K562 (cell line): ENCODE measurements around the gene RPP14. TPM values are rescaled to one million over a fixed set of nuclear protein-coding genes. Genes with fewer than 3 reads are reported as not detected.

ENCODE experiments used
- ATAC-seq: fragments of 200-7000 bp; cut with Tn5 transposase; 3 replicates; pipeline ENCODE4 v1.9.1; 2020; ENCODE audit warnings: moderate library complexity
- BruUV-seq: library from RNA; stranded (reverse); fragments of 400-500 nt; replicated peaks from 2 replicates; lab custom pipeline; 2021; lab: Mats Ljungman, UMichigan
- CTCF ChIA-PET: fragments of 300-600 bp; formaldehyde crosslinking; extraction: SDS; loops from one replicate; lab custom pipeline; 2021; ENCODE audit warnings: low intra/inter-chr PET ratio; lab: Yijun Ruan, JAX
- POLR2A ChIA-PET: fragments of 300-600, 350-650 bp; sonication (Branson Sonifier 250); formaldehyde crosslinking; extraction: SDS; loops from one replicate; lab custom pipeline; 2021; ENCODE audit warnings: antibody characterized with exemption, inconsistent platforms; lab: Yijun Ruan, JAX
- DNase-seq, 4 experiments: peaks; one replicate each; pipeline versions ENCODE4 v3.0.0 to v3.0.0-alpha.2; 2011 to 2018; ENCODE audit warnings: low spot score in 3 of 4, mixed read lengths in 3 of 4; ENCODE audit errors: extremely low read depth in 1 of 4
- FAIRE-seq: peaks from 2 replicates; lab custom pipeline; 2011; peaks lifted over from hg19 to GRCh38; lab: Jason Lieb, UNC
- H2AFZ ChIP-seq: 2 replicates; pipeline ENCODE4 v1.6.0; 2011; ENCODE audit warnings: low read depth, low read length, control low read depth, inconsistent platforms
- H3K27ac ChIP-seq: fragments of 200-600 bp; 3 replicates; pipeline ENCODE4 v1.8.0; 2011; ENCODE audit warnings: low read depth, mild to moderate bottlenecking, control low read depth, inconsistent platforms, low read length, moderate library complexity, mixed read lengths; ENCODE audit errors: extremely low read depth
- H3K27me3 ChIP-seq, 2 experiments: fragments of 300-600 bp in 1 of 2; 2 replicates in 1 of 2; 3 replicates in 1 of 2; pipeline versions ENCODE4 v1.6.0 to v1.8.0; 2011; ENCODE audit warnings: inconsistent platforms in 2 of 2, low read length in 2 of 2, mild to moderate bottlenecking in 1 of 2, mixed read lengths in 1 of 2, moderate library complexity in 1 of 2; ENCODE audit not compliant: control insufficient read depth in 2 of 2, insufficient read depth in 2 of 2
- H3K36me3 ChIP-seq: fragments of 300-600 bp; 3 replicates; pipeline ENCODE4 v1.8.0; 2011; ENCODE audit warnings: mild to moderate bottlenecking, low read length, inconsistent platforms; ENCODE audit not compliant: control insufficient read depth, insufficient read depth
- H3K4me1 ChIP-seq, 2 experiments: fragments of 200-600 bp in 1 of 2; replicated peaks in 1 of 2; 2 replicates in 1 of 2; 3 replicates in 1 of 2; pipeline versions ENCODE4 v1.5.1 to v1.8.0; 2011; ENCODE audit warnings: inconsistent platforms in 2 of 2, low read length in 2 of 2, mild to moderate bottlenecking in 1 of 2, mixed read lengths in 1 of 2, moderate library complexity in 1 of 2; ENCODE audit not compliant: control insufficient read depth in 2 of 2, insufficient read depth in 2 of 2
- H3K4me2 ChIP-seq: 2 replicates; pipeline ENCODE4 v1.6.1; 2011; ENCODE audit warnings: low read length, control low read depth, inconsistent platforms, mixed read lengths; ENCODE audit not compliant: insufficient read depth
- H3K4me3 ChIP-seq: fragments of 200-600 bp; sonication (generic), shearing (Covaris generic); 2 replicates; pipeline ENCODE4 v1.5.1; 2016; ENCODE audit warnings: control low read depth, inconsistent platforms
- H3K79me2 ChIP-seq: fragments of 200-600 bp; 3 replicates; pipeline ENCODE4 v1.8.0; 2011; ENCODE audit warnings: low read length, inconsistent platforms; ENCODE audit not compliant: control insufficient read depth, insufficient read depth
- H3K9ac ChIP-seq, 2 experiments: 2 replicates each; pipeline versions ENCODE4 v1.6.0 to v1.6.1; 2011; ENCODE audit warnings: low read depth in 2 of 2, low read length in 2 of 2, control low read depth in 1 of 2, inconsistent platforms in 1 of 2, mild to moderate bottlenecking in 1 of 2, mixed read lengths in 1 of 2; ENCODE audit not compliant: insufficient read depth in 1 of 2
- H3K9me1 ChIP-seq: one replicate; pipeline ENCODE4 v1.6.0; 2011; ENCODE audit warnings: inconsistent platforms, mild to moderate bottlenecking, low read length, moderate library complexity; ENCODE audit not compliant: control insufficient read depth, insufficient read depth
- H3K9me3 ChIP-seq: replicated peaks from 2 replicates; pipeline ENCODE4 v1.5.1; 2011; ENCODE audit warnings: low read depth, low read length, inconsistent platforms; ENCODE audit not compliant: control insufficient read depth, insufficient read depth
- H4K20me1 ChIP-seq: replicated peaks from 2 replicates; pipeline ENCODE4 v1.6.1; 2011; ENCODE audit warnings: low read length, inconsistent platforms, mixed read lengths; ENCODE audit not compliant: control insufficient read depth, insufficient read depth
- CBX3 ChIP-seq, 2 experiments: IDR thresholded peaks; 1 replicate in 1 of 2; 2 replicates in 1 of 2; pipeline ENCODE4 v1.6.1; 2012; ENCODE audit warnings: inconsistent platforms in 2 of 2, low read length in 2 of 2, borderline replicate concordance in 1 of 2, control low read depth in 1 of 2
- MAFK ChIP-seq: IDR thresholded peaks from 2 replicates; pipeline ENCODE4 v1.6.1; 2011; ENCODE audit warnings: low read length, improper control_type of control experiment
- POLR2B ChIP-seq: fragments of 450-650 bp; IDR thresholded peaks from 2 replicates; pipeline ENCODE4 v1.6.1; 2018; ENCODE audit warnings: low read depth; ENCODE audit not compliant: partially characterized antibody
- SRSF3 ChIP-seq: fragments of 200-400 bp; formaldehyde crosslinking; IDR thresholded peaks from 2 replicates; pipeline ENCODE4 v1.6.1; 2016; ENCODE audit warnings: mild to moderate bottlenecking, low read length, moderate library complexity; ENCODE audit not compliant: insufficient read depth
- THAP7 ChIP-seq: fragments of 250-450 bp; sonication (Bioruptor Pico); IDR thresholded peaks from 2 replicates; pipeline ENCODE4 v1.5.0; 2021
- ZNF280B ChIP-seq: fragments of 250-450 bp; sonication (Bioruptor Pico); IDR thresholded peaks from 2 replicates; pipeline ENCODE4 v1.5.1; 2021; ENCODE audit warnings: mild to moderate bottlenecking
- WGBS: fragments of 100-300 bp; shearing (Covaris generic); methylation state at CpG from one replicate; pipeline ENCODE4 v1.1.6; 2016; ENCODE audit warnings: low coverage, mixed read lengths; ENCODE audit not compliant: insufficient coverage; ENCODE audit errors: missing lambda C conversion rate; 5-methylcytosine and 5-hydroxymethylcytosine counted together
- in situ Hi-C: fragments of 300-500 bp; cut with MboI; formaldehyde crosslinking; loops from 4 replicates; pipeline ENCODE4 v1.15.0; 2018; ENCODE audit warnings: inconsistent platforms, mixed read lengths
- intact Hi-C: fragments of 100-400 bp; cut with micrococcal nuclease; formaldehyde crosslinking; loops from 2 replicates; pipeline ENCODE4 v1.14.2; 2022
- polyA plus RNA-seq, 8 experiments: library from polyadenylated mRNA; depleted of rRNA in 4 of 8; stranded (reverse) in 5 of 8; unstranded in 3 of 8; fragments of >200 nt; fragmentation: Nextera tagmentation in 2 of 8; fragmentation: Illumina TruSeq in 1 of 8; extraction: Ambion mirVana in 2 of 8; extraction: Trizol in 1 of 8; gene quantifications; 2 replicates each; pipeline versions ENCODE4 v1.2.1 to v1.2.3, GENCODE V29; 2011 to 2014; ENCODE audit warnings: inconsistent platforms in 1 of 8, missing spikeins in 1 of 8
- total RNA-seq, 7 experiments: library from RNA; depleted of rRNA in 6 of 7; stranded (reverse); fragments of >200 nt in 6 of 7; fragmentation: Illumina TruSeq in 2 of 7; extraction: Trizol in 2 of 7; gene quantifications; 2 replicates each; pipeline versions ENCODE4 v1.2.1 to v1.2.3, GENCODE V29; 2011 to 2021; ENCODE audit warnings: low replicate concordance in 1 of 7
- TF ChIP-seq, protein P1 (sequence below): fragments of 450-650 bp; IDR thresholded peaks from 2 replicates; pipeline ENCODE4 v1.6.1; 2016; ENCODE audit warnings: low read depth

Gene RPP14
- total and polyA plus RNA-seq, 9 of the 15 experiments (the other 6 are each of a cell fraction or from before 2014, with no cell fraction given) = 13.5 to 20.8 (median 15.4) TPM

DNA sequence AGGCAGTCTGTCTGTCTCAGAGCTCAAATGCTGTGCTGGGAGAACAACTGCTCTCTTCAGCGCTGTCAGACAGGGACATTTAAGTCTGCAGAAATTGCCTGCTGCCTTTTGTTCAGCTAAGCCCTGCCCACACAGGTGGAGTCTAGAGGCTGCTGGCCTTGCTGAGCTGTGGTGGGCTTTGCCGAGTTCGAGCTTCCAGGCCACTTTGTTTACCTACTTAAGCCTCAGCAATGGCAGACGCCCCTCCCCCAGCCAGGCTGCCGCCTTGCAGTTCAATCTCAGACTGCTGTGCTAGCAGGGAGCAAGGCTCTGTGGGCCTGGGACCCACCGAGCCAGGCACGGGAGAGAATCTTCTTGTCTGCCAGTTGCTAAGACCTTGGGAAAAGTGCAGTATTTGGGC is 25.0 kb upstream of the RPP14 start (continued):
- no peak for TF ChIP-seq CBX3 (IDR thresholded peaks at IDR 0.05; ENCODE audit: borderline replicate concordance in 1 of 2, low read length in 2 of 2)
- TF ChIP-seq, all 486 proteins: peak for 0

DNA sequence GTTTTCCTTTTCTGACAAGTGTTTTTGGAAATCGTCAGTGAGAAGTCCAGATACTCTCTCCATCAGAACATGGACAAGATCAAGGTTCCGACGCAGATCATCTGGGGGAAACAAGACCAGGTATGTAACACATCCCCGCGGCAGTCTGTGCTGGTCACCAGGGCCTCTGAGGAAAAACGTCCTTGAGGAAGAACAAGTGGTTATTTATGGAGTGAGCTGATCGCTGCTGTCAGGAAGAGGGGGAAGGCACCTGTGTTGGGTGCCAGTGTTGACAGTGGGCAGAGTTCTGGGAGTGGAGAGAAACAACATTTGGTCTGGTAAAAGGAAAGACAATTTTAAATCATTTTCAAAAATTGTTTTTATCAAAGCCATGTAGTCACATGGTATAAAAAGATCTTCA is 20.7 kb upstream of the RPP14 start:
- Histone ChIP-seq H3K4me1 (no peaks in the 10 kb centered on the region), H3K4me2 (no peak overlapping the region), H3K9ac (no peak overlapping the region), H2AFZ (no peak overlapping the region), H3K36me3 (0 out of 3 replicates have a peak, but pooled peaks cover 4% of the 10 kb centered on the region), H3K27ac (no peak overlapping the region), H3K4me3 (no peak overlapping the region), H3K9me1 (no peaks in the 10 kb centered on the region), H3K79me2 (no peaks in the 10 kb centered on the region)
- CTCF ChIA-PET = no interaction called here
- 30% methylated on average over 5 of the region's 7 CpGs for WGBS
- FAIRE-seq (no peak), DNase-seq (no peak)
- no TSS peak for BruUV-seq
- TF ChIP-seq ZNF280B (CRISPR knock-in tag) = no peak
- no peak for TF ChIP-seq MAFK
- TF ChIP-seq POLR2B = no peak
- TF ChIP-seq, protein P1, sequence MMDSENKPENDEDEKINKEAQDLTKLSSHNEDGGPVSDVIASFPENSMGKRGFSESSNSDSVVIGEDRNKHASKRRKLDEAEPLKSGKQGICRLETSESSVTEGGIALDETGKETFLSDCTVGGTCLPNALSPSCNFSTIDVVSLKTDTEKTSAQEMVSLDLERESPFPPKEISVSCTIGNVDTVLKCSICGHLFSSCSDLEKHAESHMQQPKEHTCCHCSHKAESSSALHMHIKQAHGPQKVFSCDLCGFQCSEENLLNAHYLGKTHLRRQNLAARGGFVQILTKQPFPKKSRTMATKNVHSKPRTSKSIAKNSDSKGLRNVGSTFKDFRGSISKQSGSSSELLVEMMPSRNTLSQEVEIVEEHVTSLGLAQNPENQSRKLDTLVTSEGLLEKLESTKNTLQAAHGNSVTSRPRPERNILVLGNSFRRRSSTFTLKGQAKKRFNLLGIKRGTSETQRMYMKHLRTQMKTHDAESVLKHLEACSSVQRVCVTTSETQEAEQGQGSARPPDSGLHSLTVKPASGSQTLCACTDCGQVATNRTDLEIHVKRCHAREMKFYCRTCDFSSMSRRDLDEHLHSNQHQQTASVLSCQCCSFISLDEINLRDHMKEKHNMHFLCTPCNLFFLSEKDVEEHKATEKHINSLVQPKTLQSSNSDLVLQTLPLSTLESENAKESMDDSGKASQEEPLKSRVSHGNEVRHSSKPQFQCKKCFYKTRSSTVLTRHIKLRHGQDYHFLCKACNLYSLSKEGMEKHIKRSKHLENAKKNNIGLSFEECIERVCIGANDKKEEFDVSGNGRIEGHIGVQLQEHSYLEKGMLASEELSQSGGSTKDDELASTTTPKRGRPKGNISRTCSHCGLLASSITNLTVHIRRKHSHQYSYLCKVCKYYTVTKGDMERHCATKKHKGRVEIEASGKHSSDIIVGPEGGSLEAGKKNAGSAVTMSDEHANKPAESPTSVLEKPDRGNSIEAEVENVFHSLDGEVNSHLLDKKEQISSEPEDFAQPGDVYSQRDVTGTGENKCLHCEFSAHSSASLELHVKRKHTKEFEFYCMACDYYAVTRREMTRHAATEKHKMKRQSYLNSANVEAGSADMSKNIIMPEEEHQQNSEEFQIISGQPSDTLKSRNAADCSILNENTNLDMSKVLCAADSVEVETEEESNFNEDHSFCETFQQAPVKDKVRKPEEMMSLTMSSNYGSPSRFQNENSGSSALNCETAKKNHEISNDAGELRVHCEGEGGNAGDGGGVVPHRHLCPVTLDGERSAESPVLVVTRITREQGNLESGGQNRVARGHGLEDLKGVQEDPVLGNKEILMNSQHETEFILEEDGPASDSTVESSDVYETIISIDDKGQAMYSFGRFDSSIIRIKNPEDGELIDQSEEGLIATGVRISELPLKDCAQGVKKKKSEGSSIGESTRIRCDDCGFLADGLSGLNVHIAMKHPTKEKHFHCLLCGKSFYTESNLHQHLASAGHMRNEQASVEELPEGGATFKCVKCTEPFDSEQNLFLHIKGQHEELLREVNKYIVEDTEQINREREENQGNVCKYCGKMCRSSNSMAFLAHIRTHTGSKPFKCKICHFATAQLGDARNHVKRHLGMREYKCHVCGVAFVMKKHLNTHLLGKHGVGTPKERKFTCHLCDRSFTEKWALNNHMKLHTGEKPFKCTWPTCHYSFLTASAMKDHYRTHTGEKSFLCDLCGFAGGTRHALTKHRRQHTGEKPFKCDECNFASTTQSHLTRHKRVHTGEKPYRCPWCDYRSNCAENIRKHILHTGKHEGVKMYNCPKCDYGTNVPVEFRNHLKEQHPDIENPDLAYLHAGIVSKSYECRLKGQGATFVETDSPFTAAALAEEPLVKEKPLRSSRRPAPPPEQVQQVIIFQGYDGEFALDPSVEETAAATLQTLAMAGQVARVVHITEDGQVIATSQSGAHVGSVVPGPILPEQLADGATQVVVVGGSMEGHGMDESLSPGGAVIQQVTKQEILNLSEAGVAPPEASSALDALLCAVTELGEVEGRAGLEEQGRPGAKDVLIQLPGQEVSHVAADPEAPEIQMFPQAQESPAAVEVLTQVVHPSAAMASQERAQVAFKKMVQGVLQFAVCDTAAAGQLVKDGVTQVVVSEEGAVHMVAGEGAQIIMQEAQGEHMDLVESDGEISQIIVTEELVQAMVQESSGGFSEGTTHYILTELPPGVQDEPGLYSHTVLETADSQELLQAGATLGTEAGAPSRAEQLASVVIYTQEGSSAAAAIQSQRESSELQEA = no peak
- TF ChIP-seq THAP7 (CRISPR knock-in tag) = no peak
- TF ChIP-seq SRSF3 = no peak
- TF ChIP-seq, all 486 proteins: peak for 0
- ATAC-seq = no peak
- Histone ChIP-seq H3K27me3 (no peaks in the 10 kb centered on the region), H3K9me3 (no peaks in the 10 kb centered on the region), H4K20me1 (no peaks in the 10 kb centered on the region)
- intact Hi-C loops (no loop called here), in situ Hi-C loops (no loop called here)
- POLR2A ChIA-PET = no interaction called here
